ENCODE measurements around the gene BORCS6.

The BORCS6 gene

GRCh38 chr17:8146381-8147140 is 43.4 kb downstream of the BORCS6 start:
- Histone ChIP-seq H3K27ac (ENCODE audit: low read depth, low read length) (peak overlapping the region; percentile 55), H3K27me3 (ENCODE audit: control insufficient read depth, insufficient read depth, low read length) (no peaks in the 10 kb centered on the region), H3K36me3 (ENCODE audit: control insufficient read depth, insufficient read depth, low read length) (peaks cover 73% of the 10 kb centered on the region), H3K9ac (ENCODE audit: low read length) (no peak overlapping the region), H3K4me3 (ENCODE audit: low read length) (no peak overlapping the region), H3K4me1 (ENCODE audit: control insufficient read depth, insufficient read depth, low read length) (peaks cover 10% of the 10 kb centered on the region)

GRCh38 chr17:8145811-8146210 is 44.2 kb downstream of the BORCS6 start:
- Histone ChIP-seq H3K4me3 (ENCODE audit: low read length) (no peak overlapping the region), H3K27ac (ENCODE audit: low read depth, low read length) (no peak overlapping the region), H3K4me1 (ENCODE audit: control insufficient read depth, insufficient read depth, low read length) (peaks cover 8% of the 10 kb centered on the region), H3K36me3 (ENCODE audit: control insufficient read depth, insufficient read depth, low read length) (peaks cover 81% of the 10 kb centered on the region), H3K9ac (ENCODE audit: low read length) (no peak overlapping the region), H3K27me3 (ENCODE audit: control insufficient read depth, insufficient read depth, low read length) (no peaks in the 10 kb centered on the region)

GRCh38 chr17:8144401-8145231 is 45.4 kb downstream of the BORCS6 start:
- Histone ChIP-seq H3K9ac (ENCODE audit: low read length) (no peak overlapping the region), H3K4me3 (ENCODE audit: low read length) (no peak overlapping the region), H3K27ac (ENCODE audit: low read depth, low read length) (no peak overlapping the region), H3K36me3 (ENCODE audit: control insufficient read depth, insufficient read depth, low read length) (peaks cover 82% of the 10 kb centered on the region), H3K4me1 (ENCODE audit: control insufficient read depth, insufficient read depth, low read length) (no peaks in the 10 kb centered on the region), H3K27me3 (ENCODE audit: control insufficient read depth, insufficient read depth, low read length) (no peaks in the 10 kb centered on the region)

GRCh38 chr17:8143581-8144400 is 46.2 kb downstream of the BORCS6 start:
- Histone ChIP-seq H3K9ac (ENCODE audit: low read length) (no peak overlapping the region), H3K36me3 (ENCODE audit: control insufficient read depth, insufficient read depth, low read length) (peaks cover 78% of the 10 kb centered on the region), H3K27ac (ENCODE audit: low read depth, low read length) (no peak overlapping the region)

GRCh38 chr17:8142887-8143580 is 46.9 kb downstream of the BORCS6 start:
- Histone ChIP-seq H3K36me3 (ENCODE audit: control insufficient read depth, insufficient read depth, low read length) (peaks cover 71% of the 10 kb centered on the region), H3K4me3 (ENCODE audit: low read length) (no peak overlapping the region), H3K27ac (ENCODE audit: low read depth, low read length) (peak overlapping the region; percentile 11)

More at GRCh38 chr17:8143581-8144400, 46.2 kb downstream of the BORCS6 start:
- H3K27me3 ChIP-seq (ENCODE audit: control insufficient read depth, insufficient read depth, low read length): no peaks in the 10 kb centered on the region
- H3K4me1 ChIP-seq (ENCODE audit: control insufficient read depth, insufficient read depth, low read length): peaks cover 4% of the 10 kb centered on the region
- H3K4me3 ChIP-seq (ENCODE audit: low read length): no peak overlapping the region

GRCh38 chr17:8142158-8142886 is 47.7 kb downstream of the BORCS6 start:
- Histone ChIP-seq H3K27ac (ENCODE audit: low read depth, low read length) (no peak overlapping the region), H3K27me3 (ENCODE audit: control insufficient read depth, insufficient read depth, low read length) (no peaks in the 10 kb centered on the region), H3K4me1 (ENCODE audit: control insufficient read depth, insufficient read depth, low read length) (peaks cover 10% of the 10 kb centered on the region), H3K9ac (ENCODE audit: low read length) (no peak overlapping the region), H3K36me3 (ENCODE audit: control insufficient read depth, insufficient read depth, low read length) (peaks cover 64% of the 10 kb centered on the region), H3K4me3 (ENCODE audit: low read length) (no peak overlapping the region)

More at GRCh38 chr17:8142887-8143580, 46.9 kb downstream of the BORCS6 start:
- Histone ChIP-seq H3K9ac (ENCODE audit: low read length) (no peak overlapping the region), H3K27me3 (ENCODE audit: control insufficient read depth, insufficient read depth, low read length) (no peaks in the 10 kb centered on the region), H3K4me1 (ENCODE audit: control insufficient read depth, insufficient read depth, low read length) (peaks cover 8% of the 10 kb centered on the region)

GRCh38 chr17:8141741-8142140 is 48.2 kb downstream of the BORCS6 start:
- H3K27ac ChIP-seq (ENCODE audit: low read depth, low read length): no peak overlapping the region
- no peak overlapping the region for H3K9ac ChIP-seq (ENCODE audit: low read length)
- no peaks in the 10 kb centered on the region for H3K27me3 ChIP-seq (ENCODE audit: control insufficient read depth, insufficient read depth, low read length)
- peaks cover 10% of the 10 kb centered on the region for H3K4me1 ChIP-seq (ENCODE audit: control insufficient read depth, insufficient read depth, low read length)
- H3K4me3 ChIP-seq (ENCODE audit: low read length): no peak overlapping the region
- peaks cover 58% of the 10 kb centered on the region for H3K36me3 ChIP-seq (ENCODE audit: control insufficient read depth, insufficient read depth, low read length)

- H3K9ac ChIP-seq (ENCODE audit: low read length): no peak overlapping the region
- no peak overlapping the region for H3K4me3 ChIP-seq (ENCODE audit: low read length)
- peak overlapping the region; percentile 11 for H3K27ac ChIP-seq (ENCODE audit: low read depth, low read length)
- H3K27me3 ChIP-seq (ENCODE audit: control insufficient read depth, insufficient read depth, low read length): no peaks in the 10 kb centered on the region
- H3K36me3 ChIP-seq (ENCODE audit: control insufficient read depth, insufficient read depth, low read length): peaks cover 51% of the 10 kb centered on the region
- H3K4me1 ChIP-seq (ENCODE audit: control insufficient read depth, insufficient read depth, low read length): peaks cover 10% of the 10 kb centered on the region
Measured at GRCh38 chr17:8141045-8141444, 48.9 kb downstream of the BORCS6 start.

GRCh38 chr17:8140065-8141029 is 49.6 kb downstream of the BORCS6 start:
- peaks cover 10% of the 10 kb centered on the region for H3K4me1 ChIP-seq (ENCODE audit: control insufficient read depth, insufficient read depth, low read length)
- peak overlapping the region; percentile 42 for H3K27ac ChIP-seq (ENCODE audit: low read depth, low read length)
- no peak overlapping the region for H3K4me3 ChIP-seq (ENCODE audit: low read length)
- peaks cover 45% of the 10 kb centered on the region for H3K36me3 ChIP-seq (ENCODE audit: control insufficient read depth, insufficient read depth, low read length)
- no peak overlapping the region for H3K9ac ChIP-seq (ENCODE audit: low read length)
- H3K27me3 ChIP-seq (ENCODE audit: control insufficient read depth, insufficient read depth, low read length): no peaks in the 10 kb centered on the region

GRCh38 chr17:8138672-8139371 is 51.2 kb downstream of the BORCS6 start:
- Histone ChIP-seq H3K27me3 (ENCODE audit: control insufficient read depth, insufficient read depth, low read length) (no peaks in the 10 kb centered on the region), H3K9ac (ENCODE audit: low read length) (peak overlapping the region; percentile 26), H3K4me1 (ENCODE audit: control insufficient read depth, insufficient read depth, low read length) (peaks cover 10% of the 10 kb centered on the region), H3K27ac (ENCODE audit: low read depth, low read length) (peak overlapping the region; percentile 96), H3K4me3 (ENCODE audit: low read length) (peak overlapping the region; percentile 69), H3K36me3 (ENCODE audit: control insufficient read depth, insufficient read depth, low read length) (peaks cover 36% of the 10 kb centered on the region)
